Tibial nerve (tissue), 3 donors: ENCODE results near the gene SLITRK6.
"Not testable (repeated sequence)": the region's sequence is repeated elsewhere in the genome, so short reads cannot be mapped to it uniquely, and the experiment has no call there.

Experiments used
- POLR2A ChIP-seq, 2 donors: fragments of 450-650 bp; IDR thresholded peaks; one replicate each; pipeline ENCODE4 v1.6.1; 2017; ENCODE audit warnings: antibody characterized with exemption in 2 of 2, mild to moderate bottlenecking in 2 of 2, moderate library complexity in 2 of 2
- TF ChIP-seq, protein P1 (sequence below), 5 experiments: fragments of 200-600 bp in 3 of 5; fragments of 450-650 bp in 2 of 5; sonication (generic) in 3 of 5; IDR thresholded peaks; one replicate each; pipeline ENCODE4 v1.5.1; 2016 to 2019; ENCODE audit warnings: antibody characterized with exemption in 5 of 5, mild to moderate bottlenecking in 3 of 5, moderate library complexity in 2 of 5

DNA sequence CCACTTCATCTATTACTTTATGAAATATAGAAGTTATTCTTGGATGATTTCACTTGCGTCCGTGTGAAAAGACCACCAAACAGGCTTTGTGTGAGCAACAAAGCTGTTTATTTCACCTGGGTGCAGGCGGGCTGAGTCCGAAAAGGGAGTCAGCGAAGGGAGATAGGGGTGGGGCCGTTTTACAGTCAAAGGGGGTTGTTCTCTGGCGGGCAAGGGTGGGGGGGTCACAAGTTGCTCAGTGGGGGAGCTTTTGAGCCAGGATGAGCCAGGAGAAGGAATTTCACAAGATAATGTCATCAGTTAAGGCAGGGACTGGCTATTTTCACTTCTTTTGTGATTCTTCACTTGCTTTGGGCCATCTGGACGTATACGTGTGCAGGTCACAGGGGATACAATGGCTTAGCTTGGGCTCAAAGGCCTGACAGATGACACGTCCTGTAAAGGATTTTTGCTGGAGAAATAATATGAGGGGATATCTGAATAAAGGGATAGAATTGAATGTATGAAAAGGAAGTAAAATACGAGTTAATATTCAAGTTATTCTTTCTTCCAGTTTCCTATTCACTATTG is 55.9 kb downstream of the SLITRK6 start:
- TF ChIP-seq, protein P1, sequence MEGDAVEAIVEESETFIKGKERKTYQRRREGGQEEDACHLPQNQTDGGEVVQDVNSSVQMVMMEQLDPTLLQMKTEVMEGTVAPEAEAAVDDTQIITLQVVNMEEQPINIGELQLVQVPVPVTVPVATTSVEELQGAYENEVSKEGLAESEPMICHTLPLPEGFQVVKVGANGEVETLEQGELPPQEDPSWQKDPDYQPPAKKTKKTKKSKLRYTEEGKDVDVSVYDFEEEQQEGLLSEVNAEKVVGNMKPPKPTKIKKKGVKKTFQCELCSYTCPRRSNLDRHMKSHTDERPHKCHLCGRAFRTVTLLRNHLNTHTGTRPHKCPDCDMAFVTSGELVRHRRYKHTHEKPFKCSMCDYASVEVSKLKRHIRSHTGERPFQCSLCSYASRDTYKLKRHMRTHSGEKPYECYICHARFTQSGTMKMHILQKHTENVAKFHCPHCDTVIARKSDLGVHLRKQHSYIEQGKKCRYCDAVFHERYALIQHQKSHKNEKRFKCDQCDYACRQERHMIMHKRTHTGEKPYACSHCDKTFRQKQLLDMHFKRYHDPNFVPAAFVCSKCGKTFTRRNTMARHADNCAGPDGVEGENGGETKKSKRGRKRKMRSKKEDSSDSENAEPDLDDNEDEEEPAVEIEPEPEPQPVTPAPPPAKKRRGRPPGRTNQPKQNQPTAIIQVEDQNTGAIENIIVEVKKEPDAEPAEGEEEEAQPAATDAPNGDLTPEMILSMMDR (IDR thresholded peaks at IDR 0.05): not testable (repeated sequence)
- not testable (repeated sequence) for TF ChIP-seq POLR2A (IDR thresholded peaks at IDR 0.05)
